Peyer's patch (tissue), 4 donors: ENCODE results near the gene HPSE2.

ENCODE experiments used
- POLR2A ChIP-seq, 2 donors: fragments of 450-650 bp; IDR thresholded peaks; one replicate each; pipeline ENCODE4 v1.5.1; 2017; ENCODE audit warnings: antibody characterized with exemption in 2 of 2, mild to moderate bottlenecking in 2 of 2, moderate library complexity in 2 of 2
- TF ChIP-seq, protein P1 (sequence below), 6 experiments: fragments of 450-650 bp in 4 of 6; fragments of 200-600 bp in 2 of 6; sonication (generic) in 1 of 6; IDR thresholded peaks; one replicate each; pipeline ENCODE4 v1.5.1; 2017 to 2019; ENCODE audit warnings: antibody characterized with exemption in 6 of 6, mild to moderate bottlenecking in 3 of 6, moderate library complexity in 1 of 6

- TF ChIP-seq, protein P1, sequence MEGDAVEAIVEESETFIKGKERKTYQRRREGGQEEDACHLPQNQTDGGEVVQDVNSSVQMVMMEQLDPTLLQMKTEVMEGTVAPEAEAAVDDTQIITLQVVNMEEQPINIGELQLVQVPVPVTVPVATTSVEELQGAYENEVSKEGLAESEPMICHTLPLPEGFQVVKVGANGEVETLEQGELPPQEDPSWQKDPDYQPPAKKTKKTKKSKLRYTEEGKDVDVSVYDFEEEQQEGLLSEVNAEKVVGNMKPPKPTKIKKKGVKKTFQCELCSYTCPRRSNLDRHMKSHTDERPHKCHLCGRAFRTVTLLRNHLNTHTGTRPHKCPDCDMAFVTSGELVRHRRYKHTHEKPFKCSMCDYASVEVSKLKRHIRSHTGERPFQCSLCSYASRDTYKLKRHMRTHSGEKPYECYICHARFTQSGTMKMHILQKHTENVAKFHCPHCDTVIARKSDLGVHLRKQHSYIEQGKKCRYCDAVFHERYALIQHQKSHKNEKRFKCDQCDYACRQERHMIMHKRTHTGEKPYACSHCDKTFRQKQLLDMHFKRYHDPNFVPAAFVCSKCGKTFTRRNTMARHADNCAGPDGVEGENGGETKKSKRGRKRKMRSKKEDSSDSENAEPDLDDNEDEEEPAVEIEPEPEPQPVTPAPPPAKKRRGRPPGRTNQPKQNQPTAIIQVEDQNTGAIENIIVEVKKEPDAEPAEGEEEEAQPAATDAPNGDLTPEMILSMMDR (IDR thresholded peaks at IDR 0.05), result peak; percentile 1 to 73 (median 53)
- no peak for TF ChIP-seq POLR2A (IDR thresholded peaks at IDR 0.05)
Measured at GRCh38 chr10:98425511-98426352, 809.9 kb downstream of the HPSE2 start.
